ENCODE measurements around the gene NTN4.
A peak's percentile ranks its signal among the peaks of the same experiment; 100 is the strongest.
"Not testable (repeated sequence)": the region's sequence is repeated elsewhere in the genome, so short reads cannot be mapped to it uniquely, and the experiment has no call there.

Gene NTN4

GRCh38 chr12:95790033-95790916 is at the start of gene NTN4:
Gene NTN4, minus strand, starts transcription at chr12:95790764. Its CDS starts 455 bp downstream, at chr12:95790309.
- no peak for TF ChIP-seq GATA1 (IDR thresholded peaks at IDR 0.05; ENCODE audit: low read depth, low read length)
- no peak for TF ChIP-seq POLR2A (IDR thresholded peaks at IDR 0.05; ENCODE audit: low read length)
- no peak for DNase-seq

GRCh38 chr12:95838125-95838524 is 47.6 kb upstream of the NTN4 start:
- no peak for DNase-seq
- no peak for TF ChIP-seq GATA1 (IDR thresholded peaks at IDR 0.05; ENCODE audit: low read depth, low read length)
- TF ChIP-seq POLR2A (IDR thresholded peaks at IDR 0.05; ENCODE audit: low read length), result no peak

GRCh38 chr12:95837240-95838038 is 46.9 kb upstream of the NTN4 start:
- TF ChIP-seq GATA1 (IDR thresholded peaks at IDR 0.05; ENCODE audit: low read depth, low read length) (no peak), POLR2A (IDR thresholded peaks at IDR 0.05; ENCODE audit: low read length) (no peak)
- no peak for DNase-seq

GRCh38 chr12:95836630-95837239 is 46.2 kb upstream of the NTN4 start:
- TF ChIP-seq POLR2A (IDR thresholded peaks at IDR 0.05; ENCODE audit: low read length) (no peak), GATA1 (IDR thresholded peaks at IDR 0.05; ENCODE audit: low read depth, low read length) (no peak)
- DNase-seq, result no peak

GRCh38 chr12:95836185-95836609 is 45.6 kb upstream of the NTN4 start:
- TF ChIP-seq POLR2A (IDR thresholded peaks at IDR 0.05; ENCODE audit: low read length), result no peak
- no peak for TF ChIP-seq GATA1 (IDR thresholded peaks at IDR 0.05; ENCODE audit: low read depth, low read length)
- no peak for DNase-seq

DNA sequence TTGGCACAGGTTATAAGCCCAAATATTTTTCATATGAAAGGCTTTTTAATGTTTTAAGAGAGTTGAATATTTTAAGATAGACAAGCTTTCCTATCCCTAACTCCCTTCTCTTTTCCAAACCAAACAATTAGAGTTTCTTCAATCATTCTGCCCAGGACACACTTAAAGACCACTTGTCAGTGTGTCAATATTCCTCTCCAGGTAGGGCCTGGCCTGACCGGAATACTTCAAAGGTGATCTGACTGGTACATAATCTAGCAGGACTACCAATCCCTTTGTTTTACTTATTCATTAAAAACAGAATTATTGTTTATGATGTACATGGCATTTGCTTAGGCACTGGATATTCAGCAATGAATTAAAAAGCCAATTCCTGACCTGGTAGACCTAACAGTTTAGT is 44.0 kb upstream of the NTN4 start:
- DNase-seq, result no peak
- TF ChIP-seq POLR2A (IDR thresholded peaks at IDR 0.05; ENCODE audit: low read length) (no peak), GATA1 (IDR thresholded peaks at IDR 0.05; ENCODE audit: low read depth, low read length) (no peak)

GRCh38 chr12:95830335-95831089 is 39.9 kb upstream of the NTN4 start:
- no peak for DNase-seq
- TF ChIP-seq GATA1 (IDR thresholded peaks at IDR 0.05; ENCODE audit: low read depth, low read length) (no peak), POLR2A (IDR thresholded peaks at IDR 0.05; ENCODE audit: low read length) (no peak)

- no peak for DNase-seq
- no peak for TF ChIP-seq POLR2A (IDR thresholded peaks at IDR 0.05; ENCODE audit: low read length)
- TF ChIP-seq GATA1 (IDR thresholded peaks at IDR 0.05; ENCODE audit: low read depth, low read length), result no peak
These were observed 38.8 kb upstream of the NTN4 start for GRCh38 chr12:95829395-95829794.

DNA sequence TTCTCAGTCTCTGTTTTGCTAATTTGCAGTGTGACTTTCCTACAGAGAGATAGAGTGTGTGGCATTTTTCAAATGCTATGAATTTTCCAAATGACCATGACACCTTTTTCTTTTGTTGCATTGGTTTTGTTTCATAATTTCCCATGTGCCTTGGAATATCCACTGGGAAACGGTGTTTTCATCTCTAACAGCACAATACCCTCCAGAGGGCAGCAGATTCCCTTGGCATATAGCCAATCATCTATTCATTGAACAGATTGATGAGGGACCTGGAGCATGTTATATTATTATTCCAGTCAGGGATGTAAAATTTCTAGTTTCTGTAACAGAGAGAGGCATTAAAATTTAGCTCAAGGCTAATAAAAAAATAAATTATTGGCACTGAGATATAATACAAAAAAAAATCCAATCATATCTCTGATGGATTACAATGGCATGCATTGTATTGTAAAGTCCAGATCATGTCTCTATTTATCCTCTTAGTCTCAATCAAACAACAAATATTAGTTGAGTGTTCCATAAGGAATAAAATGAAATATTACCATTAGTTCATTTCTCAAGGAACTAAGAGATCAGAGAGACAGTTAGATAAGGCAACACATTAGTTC is 29.6 kb upstream of the NTN4 start:
- TF ChIP-seq POLR2A (IDR thresholded peaks at IDR 0.05; ENCODE audit: low read length) (no peak), GATA1 (IDR thresholded peaks at IDR 0.05; ENCODE audit: low read depth, low read length) (no peak)
- peak; percentile 15 to 45 for DNase-seq

DNA sequence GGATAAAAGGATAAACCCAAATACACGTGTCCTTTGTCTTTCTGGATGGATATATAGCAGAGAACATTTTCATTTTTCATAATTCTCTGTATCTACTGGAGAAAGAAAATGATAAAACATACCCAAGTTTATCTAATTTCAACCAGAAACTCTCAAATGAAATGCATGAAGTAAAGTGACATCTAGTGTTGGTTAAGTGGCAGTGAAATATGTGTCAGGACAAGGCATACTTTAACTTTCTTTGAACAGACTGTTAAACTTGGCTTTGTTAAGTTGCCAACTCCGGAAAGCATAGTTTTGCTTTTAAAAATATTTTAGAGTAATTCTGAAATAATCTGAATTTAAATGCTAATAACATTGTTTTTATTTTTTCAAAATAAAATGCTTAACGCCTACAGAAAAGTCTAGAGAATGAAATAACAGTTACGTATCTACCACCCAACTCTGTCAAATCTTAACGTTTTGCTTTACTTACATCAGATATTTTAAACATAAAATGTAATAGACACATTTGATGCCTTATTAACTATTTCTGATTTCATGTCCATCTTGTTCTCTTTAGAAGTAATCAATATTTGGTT is 25.2 kb upstream of the NTN4 start:
- DNase-seq, result peak in 1 of 2 experiments; percentile 25
- TF ChIP-seq GATA1 (IDR thresholded peaks at IDR 0.05; ENCODE audit: low read depth, low read length) (no peak), POLR2A (IDR thresholded peaks at IDR 0.05; ENCODE audit: low read length) (no peak)

DNA sequence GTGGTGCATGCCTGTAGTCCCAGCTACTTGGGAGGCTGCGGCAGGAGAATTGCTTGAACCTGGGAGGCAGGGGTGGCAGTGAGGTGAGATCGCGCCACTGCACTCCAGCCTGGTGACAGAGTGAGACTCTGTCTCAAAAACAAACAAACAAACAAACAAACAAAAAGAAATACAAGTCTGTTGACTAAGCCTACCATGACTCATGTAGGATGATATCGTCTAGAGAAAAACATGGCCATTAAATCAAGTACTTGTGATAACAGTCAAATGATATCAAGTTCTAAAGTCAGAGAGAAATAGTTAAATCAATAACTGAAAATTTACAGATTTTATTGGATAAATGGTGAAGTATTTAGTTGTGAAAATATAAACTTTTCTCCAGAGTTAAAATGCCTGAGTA is 21.6 kb upstream of the NTN4 start:
- not testable (repeated sequence) for DNase-seq

GRCh38 chr12:95810411-95810810 is 19.8 kb upstream of the NTN4 start:
- no peak for TF ChIP-seq GATA1 (IDR thresholded peaks at IDR 0.05; ENCODE audit: low read depth, low read length)
- TF ChIP-seq POLR2A (IDR thresholded peaks at IDR 0.05; ENCODE audit: low read length), result no peak
- no peak for DNase-seq

Data from erythroblast (primary cell).